ENCODE data around the gene FIGNL1.
"Not testable (repeated sequence)": the region's sequence is repeated elsewhere in the genome, so short reads cannot be mapped to it uniquely, and the experiment has no call there.

The FIGNL1 gene

GRCh38 chr7:50461695-50462094 is 11.5 kb upstream of the FIGNL1 start:
- Histone ChIP-seq H4K20me1 (ENCODE audit: insufficient read depth, low read length, poor library complexity, severe bottlenecking) (no peaks in the 10 kb centered on the region), H3K79me2 (ENCODE audit: insufficient read depth, low read length) (no peaks in the 10 kb centered on the region), H3K36me3 (ENCODE audit: insufficient read depth, low read length) (no peaks in the 10 kb centered on the region), H3K9me2 (replicated peaks; ENCODE audit: low read depth, low read length) (no peaks in the 10 kb centered on the region), H3K4me1 (ENCODE audit: insufficient read depth, low read length, poor library complexity, severe bottlenecking) (peaks cover 4% of the 10 kb centered on the region), H3K4me3 (ENCODE audit: low read length, poor library complexity, severe bottlenecking) (no peak overlapping the region), H3K27me3 (ENCODE audit: insufficient read depth, low read length, poor library complexity, severe bottlenecking) (no peaks in the 10 kb centered on the region), H3F3A (ENCODE audit: low read depth) (no peaks in the 10 kb centered on the region), H3K9me3 (ENCODE audit: insufficient read depth, low read depth, low read length) (no peaks in the 10 kb centered on the region), H3K9ac (ENCODE audit: low read depth, low read length, poor library complexity, severe bottlenecking) (no peak overlapping the region), H2AFZ (ENCODE audit: low read length) (no peak overlapping the region), H3K4me2 (ENCODE audit: low read depth, low read length, poor library complexity, severe bottlenecking) (no peak overlapping the region)
- no peak for TF ChIP-seq EZH2phosphoT487 (IDR thresholded peaks at IDR 0.05; ENCODE audit: borderline replicate concordance)

GRCh38 chr7:50459183-50459582 is 9.0 kb upstream of the FIGNL1 start:
- not testable (repeated sequence) for H4K20me1 ChIP-seq (ENCODE audit: insufficient read depth, low read length, poor library complexity, severe bottlenecking); H3K27me3 ChIP-seq (ENCODE audit: insufficient read depth, low read length, poor library complexity, severe bottlenecking); H2AFZ ChIP-seq (ENCODE audit: low read length); H3K9me2 ChIP-seq (replicated peaks; ENCODE audit: low read depth, low read length); H3K4me1 ChIP-seq (ENCODE audit: insufficient read depth, low read length, poor library complexity, severe bottlenecking); H3K36me3 ChIP-seq (ENCODE audit: insufficient read depth, low read length); H3F3A ChIP-seq (ENCODE audit: low read depth); H3K9me3 ChIP-seq (ENCODE audit: insufficient read depth, low read depth, low read length); H3K4me2 ChIP-seq (ENCODE audit: low read depth, low read length, poor library complexity, severe bottlenecking); H3K9ac ChIP-seq (ENCODE audit: low read depth, low read length, poor library complexity, severe bottlenecking); H3K4me3 ChIP-seq (ENCODE audit: low read length, poor library complexity, severe bottlenecking); H3K79me2 ChIP-seq (ENCODE audit: insufficient read depth, low read length)

- not testable (repeated sequence) for H3K27me3 ChIP-seq (ENCODE audit: insufficient read depth, low read length, poor library complexity, severe bottlenecking); H3K4me1 ChIP-seq (ENCODE audit: insufficient read depth, low read length, poor library complexity, severe bottlenecking); H3K9me2 ChIP-seq (replicated peaks; ENCODE audit: low read depth, low read length); H3K4me2 ChIP-seq (ENCODE audit: low read depth, low read length, poor library complexity, severe bottlenecking); H3K4me3 ChIP-seq (ENCODE audit: low read length, poor library complexity, severe bottlenecking); H3K9me3 ChIP-seq (ENCODE audit: insufficient read depth, low read depth, low read length); H3K36me3 ChIP-seq (ENCODE audit: insufficient read depth, low read length); H2AFZ ChIP-seq (ENCODE audit: low read length); H4K20me1 ChIP-seq (ENCODE audit: insufficient read depth, low read length, poor library complexity, severe bottlenecking); H3F3A ChIP-seq (ENCODE audit: low read depth); H3K9ac ChIP-seq (ENCODE audit: low read depth, low read length, poor library complexity, severe bottlenecking); H3K79me2 ChIP-seq (ENCODE audit: insufficient read depth, low read length)
Observed at GRCh38 chr7:50458651-50459050, 8.5 kb upstream of the FIGNL1 start.

- Histone ChIP-seq H4K20me1 (ENCODE audit: insufficient read depth, low read length, poor library complexity, severe bottlenecking) (no peaks in the 10 kb centered on the region), H3K4me3 (ENCODE audit: low read length, poor library complexity, severe bottlenecking) (no peak overlapping the region), H3K36me3 (ENCODE audit: insufficient read depth, low read length) (no peaks in the 10 kb centered on the region), H3F3A (ENCODE audit: low read depth) (no peaks in the 10 kb centered on the region), H2AFZ (ENCODE audit: low read length) (no peak overlapping the region), H3K4me2 (ENCODE audit: low read depth, low read length, poor library complexity, severe bottlenecking) (no peak overlapping the region), H3K9ac (ENCODE audit: low read depth, low read length, poor library complexity, severe bottlenecking) (no peak overlapping the region), H3K79me2 (ENCODE audit: insufficient read depth, low read length) (no peaks in the 10 kb centered on the region), H3K9me3 (ENCODE audit: insufficient read depth, low read depth, low read length) (no peaks in the 10 kb centered on the region), H3K4me1 (ENCODE audit: insufficient read depth, low read length, poor library complexity, severe bottlenecking) (peaks cover 6% of the 10 kb centered on the region), H3K9me2 (replicated peaks; ENCODE audit: low read depth, low read length) (no peaks in the 10 kb centered on the region), H3K27me3 (ENCODE audit: insufficient read depth, low read length, poor library complexity, severe bottlenecking) (no peaks in the 10 kb centered on the region)
- TF ChIP-seq EZH2phosphoT487 (IDR thresholded peaks at IDR 0.05; ENCODE audit: borderline replicate concordance) (no peak), CTCF (conservative IDR thresholded peaks at IDR 0.05; ENCODE audit: low read length) (no peak)
Observed at GRCh38 chr7:50456371-50457123, 6.4 kb upstream of the FIGNL1 start.

Data from Loucy (cell line).